CD4-positive, alpha-beta T cell treated with Interleukin-15 for 1 hour (primary cell): Measurements from ENCODE around the gene EBP.

ENCODE experiments used
- DNase-seq: peaks from one replicate; pipeline ENCODE4 v3.0.0-alpha.2; 2020

Gene EBP

DNA sequence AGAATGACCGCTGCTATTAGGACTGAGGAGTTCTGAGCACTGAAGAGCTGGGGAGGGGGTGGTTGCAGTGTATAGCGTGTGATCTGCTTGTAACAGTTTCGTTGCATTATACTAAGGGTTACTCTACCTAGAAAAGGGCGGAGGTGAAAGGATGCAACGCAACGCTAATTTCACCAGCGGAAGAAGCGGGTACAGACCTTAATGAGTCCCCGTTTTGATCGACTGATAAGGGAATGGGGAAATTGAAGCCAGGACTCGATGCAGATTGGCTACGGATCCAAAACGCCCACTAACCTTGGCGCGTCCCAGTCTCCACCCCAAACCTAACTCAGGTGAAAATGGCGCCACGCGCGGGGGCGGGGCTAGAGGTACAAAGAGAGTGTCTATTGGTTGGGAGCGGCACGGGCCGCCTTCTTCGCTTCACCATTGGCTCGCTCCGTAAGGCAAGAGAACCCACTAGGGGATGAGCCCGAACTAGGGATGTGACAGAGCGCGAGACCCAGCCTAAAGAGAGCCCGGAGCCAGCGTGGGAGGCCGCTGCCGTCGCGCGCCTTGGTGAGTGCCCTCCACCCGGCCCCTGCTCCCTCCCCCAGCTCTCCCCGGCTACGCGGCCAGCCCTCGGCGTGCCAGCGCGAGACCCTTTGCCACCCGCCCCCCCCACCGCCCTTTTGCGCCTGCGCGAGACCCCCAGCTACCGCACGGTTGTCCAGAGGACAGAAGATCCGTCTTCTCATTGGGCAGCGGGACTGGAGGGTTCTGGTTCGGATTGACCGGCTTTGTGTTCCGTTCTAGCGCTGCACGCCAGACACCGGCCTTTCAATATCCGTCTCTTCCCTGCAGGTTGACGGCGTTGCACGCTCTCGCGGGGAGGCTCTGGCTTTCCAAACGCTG is at the start of gene EBP:
TSS of gene EBP (plus strand) at position 456 of the 891 bp plus-strand sequence. CDS start 1,964 bp downstream, outside the sequence.
- peak; percentile 96 for DNase-seq

DNA sequence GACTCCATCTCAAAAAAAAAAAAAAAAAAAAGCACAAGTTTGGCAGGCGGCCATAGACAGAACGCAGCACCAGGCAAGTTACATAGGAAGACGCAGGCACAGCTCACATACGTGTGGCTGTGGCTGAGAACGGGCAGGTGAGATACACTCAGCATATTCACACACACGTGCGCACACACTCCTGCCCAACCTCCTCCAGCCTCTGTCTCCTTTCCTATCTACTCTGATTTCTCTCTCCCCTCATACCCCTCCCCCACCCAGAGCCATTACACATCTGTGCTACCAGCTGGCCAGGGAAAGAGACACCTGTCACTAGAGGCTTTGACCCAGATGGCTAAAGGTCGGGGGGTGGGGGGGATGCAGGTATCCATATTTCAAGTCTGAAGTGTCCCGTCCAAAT is 49.4 kb upstream of the EBP start:
- no peak for DNase-seq

DNA sequence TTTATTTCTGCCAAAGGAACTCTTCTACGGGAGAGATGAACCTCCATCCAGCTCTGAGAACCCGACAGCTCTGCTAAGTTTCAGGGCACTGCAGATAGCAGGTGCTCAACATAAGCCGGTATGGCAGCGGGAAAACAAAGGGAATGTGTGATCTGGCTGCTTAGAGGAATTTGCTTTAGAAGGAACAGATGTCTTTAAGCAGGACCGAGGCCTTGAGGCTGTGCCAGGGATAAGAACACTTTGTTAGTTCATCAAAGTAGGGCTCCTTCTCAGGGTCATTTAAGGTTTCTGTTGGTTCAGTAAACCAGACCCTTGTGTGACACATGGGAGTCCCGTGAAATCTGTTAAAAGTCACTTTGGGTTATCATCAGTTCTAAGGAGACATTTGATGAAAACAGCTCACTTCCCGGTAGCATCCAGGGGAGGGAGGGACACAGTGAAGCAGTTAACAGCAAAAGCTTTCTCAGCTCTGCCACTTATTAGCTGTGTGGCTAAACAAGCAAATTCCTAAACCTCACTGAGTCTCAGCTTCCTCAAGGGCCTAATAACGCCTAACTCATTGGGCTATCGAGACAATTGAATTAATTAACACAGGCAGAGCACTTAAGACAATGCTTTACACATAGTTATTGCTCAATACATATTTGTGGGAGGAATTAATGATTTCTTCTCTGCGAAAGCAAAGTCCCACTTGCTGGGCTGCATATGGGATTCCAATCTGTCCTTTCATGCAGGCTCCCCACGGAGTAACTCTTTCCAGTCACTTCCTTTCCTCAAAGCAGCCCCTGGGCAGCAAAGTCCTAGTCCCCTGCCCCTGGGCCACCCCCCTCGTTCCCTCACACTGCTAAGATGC is 48.5 kb upstream of the EBP start:
- DNase-seq, result no peak

DNA sequence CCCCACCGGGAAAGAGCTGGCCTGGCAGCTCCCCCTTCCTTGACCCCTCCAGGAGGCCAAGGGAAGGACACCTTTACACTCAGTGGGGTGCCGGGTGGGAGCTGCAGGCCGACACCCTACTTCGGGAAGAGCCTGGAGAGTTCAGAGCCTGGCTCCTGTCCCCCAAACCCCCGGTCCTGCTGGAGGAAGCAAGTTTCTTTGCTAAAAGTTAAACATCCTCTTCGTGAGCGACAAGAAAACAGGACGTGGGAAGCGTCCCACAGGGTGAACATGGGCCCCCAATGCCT is 48.0 kb upstream of the EBP start:
- DNase-seq, result no peak

DNA sequence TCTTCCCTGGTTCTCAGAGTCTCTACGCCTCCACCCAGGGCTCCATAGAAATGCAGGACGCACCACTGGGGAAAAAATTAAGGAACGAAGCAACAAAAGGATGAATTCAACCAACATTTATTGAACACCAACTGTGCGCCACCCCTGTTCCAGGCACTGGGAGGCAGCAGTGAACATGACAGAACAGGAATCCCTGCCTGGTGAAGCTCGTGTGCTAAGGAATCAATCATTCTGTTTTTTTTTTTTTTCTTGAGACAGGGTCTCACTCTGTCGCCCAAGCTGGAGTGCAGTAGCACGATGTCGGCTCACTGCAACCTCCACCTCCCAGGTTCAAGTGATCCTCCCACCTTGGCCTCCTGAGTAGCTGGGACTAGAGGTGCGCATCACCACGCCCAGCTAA is 47.5 kb upstream of the EBP start:
- no peak for DNase-seq

DNA sequence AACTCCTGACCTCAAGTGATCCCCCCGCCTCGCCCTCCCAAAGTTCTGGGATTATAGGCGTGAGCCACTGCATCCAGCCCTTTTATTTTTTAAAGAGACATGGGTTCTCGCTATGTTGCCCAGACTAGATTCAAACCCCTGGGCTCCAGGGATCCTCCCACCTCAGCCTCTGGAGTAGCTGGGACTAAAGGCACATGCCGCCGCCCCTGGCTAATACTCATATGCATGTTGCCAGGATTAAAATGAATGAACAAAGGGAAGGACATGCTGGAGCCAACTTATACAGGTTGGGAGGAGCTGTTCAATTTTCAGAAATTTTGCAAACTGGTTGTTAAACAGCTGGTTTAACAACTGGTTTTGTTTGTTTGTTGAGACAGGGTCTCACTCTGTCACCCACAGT is 47.0 kb upstream of the EBP start:
- DNase-seq, result no peak

DNA sequence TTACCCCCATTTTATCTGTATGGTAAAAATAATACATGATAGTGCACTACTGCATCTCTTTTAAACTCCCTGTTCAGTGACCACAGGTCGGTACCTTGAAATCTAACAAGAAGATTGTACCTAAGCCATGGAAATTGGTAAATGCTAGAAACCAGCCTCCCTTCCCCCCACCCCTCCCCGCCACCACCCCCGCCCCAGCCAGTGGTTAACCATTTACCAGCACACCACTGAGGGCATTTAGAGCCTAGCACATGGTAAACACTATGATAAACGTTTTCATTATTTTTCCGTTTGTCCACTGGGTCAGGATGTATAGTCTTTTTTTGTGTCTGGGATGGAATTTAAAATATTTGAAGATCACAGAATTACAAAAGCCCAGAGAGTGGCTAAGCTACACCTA is 46.3 kb upstream of the EBP start:
- DNase-seq, result no peak

DNA sequence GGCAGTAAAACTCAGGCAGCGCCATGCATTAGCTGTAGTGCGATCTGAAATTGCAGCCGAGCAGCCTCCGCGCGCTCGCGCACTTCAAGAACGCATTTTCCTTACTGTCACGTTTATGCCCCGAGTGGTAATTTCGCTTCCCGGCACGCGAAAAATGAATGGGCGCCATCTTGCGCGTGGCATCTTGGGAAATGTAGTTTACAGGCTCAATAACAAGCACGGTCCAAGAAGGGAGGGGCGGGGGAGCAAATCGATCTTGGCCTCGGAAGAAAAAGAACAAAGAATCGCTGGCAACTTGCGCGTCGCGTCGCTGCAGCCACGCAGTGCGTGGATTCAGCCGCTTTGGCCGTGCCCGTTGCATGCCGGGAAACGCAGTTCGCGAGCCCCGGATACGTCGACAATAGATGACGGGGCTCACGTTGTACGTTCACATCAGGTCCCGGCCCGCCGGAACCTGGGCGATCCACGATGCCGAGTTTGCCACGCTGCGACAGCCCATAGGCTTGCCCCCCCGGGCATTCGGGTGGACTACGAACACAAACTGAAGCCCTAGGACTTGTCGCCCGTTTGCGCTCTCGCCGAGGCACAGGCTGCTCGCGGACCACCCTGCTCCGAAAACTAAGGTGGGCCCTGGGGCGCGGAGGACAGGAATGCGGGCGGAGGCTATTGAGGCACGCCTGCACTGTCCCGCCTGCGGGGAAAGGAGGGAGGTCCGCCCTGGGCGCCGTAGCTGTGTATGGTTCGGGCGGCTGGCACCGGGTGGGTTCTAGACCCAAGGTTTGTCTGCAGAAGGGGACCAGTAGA is 45.6 kb upstream of the EBP start, which contains the start of gene FTSJ1:
TSS of gene FTSJ1 (plus strand) at position 426 of the 804 bp plus-strand sequence. CDS start 1,849 bp downstream, outside the sequence.
- peak; percentile 95 for DNase-seq

DNA sequence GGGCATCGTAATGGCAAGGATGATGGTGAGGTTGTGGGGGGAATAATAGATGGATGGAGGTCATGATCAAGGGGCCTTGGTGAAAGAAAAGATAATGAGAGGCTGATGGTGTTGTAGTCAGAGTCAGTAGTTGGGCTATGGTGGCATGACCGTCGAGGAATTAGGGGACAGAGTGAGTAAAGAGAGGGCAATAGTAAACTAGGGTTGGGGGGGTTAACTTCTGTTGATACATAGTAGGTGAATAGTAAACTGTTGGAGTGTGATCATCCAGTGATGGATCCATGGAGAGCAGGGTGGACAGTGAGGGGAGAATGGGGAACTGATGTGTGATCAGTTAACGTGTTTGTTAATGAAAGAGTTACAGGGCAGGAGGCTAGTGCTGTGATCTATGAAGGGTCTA is 44.7 kb upstream of the EBP start:
- DNase-seq, result no peak

DNA sequence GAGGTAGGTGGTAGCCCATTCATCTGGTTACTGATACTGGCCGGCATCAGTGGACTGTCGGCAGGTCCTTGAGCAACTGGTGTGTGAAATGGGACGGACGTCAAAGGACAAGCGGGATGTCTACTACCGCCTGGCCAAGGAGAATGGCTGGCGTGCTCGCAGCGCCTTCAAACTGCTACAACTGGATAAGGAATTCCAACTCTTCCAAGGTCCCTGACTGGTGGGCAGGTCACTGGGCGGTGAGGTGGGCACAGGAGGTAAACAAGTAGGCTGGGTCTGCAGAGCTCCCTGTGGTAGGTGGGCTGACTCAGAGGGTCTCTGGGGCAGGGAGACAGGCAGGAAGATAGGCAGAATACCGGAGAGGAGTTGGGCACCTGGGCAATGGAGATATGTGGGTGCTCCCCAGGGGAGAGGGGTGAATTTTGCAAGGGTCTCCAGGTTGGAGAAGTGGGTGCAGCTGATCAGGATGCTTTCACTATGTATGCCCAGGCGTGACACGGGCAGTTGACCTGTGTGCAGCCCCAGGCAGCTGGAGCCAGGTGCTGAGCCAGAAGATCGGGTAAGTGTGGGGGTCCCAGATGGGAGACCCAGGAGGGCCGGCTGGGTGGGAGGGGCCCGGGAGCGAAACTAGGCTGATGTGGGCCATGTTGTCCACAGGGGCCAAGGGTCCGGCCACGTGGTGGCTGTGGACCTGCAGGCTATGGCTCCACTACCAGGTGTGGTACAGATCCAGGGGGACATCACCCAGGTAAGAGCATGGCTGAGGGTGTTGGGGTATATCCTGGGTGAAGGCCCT is 43.5 kb upstream of the EBP start:
- DNase-seq, result no peak

DNA sequence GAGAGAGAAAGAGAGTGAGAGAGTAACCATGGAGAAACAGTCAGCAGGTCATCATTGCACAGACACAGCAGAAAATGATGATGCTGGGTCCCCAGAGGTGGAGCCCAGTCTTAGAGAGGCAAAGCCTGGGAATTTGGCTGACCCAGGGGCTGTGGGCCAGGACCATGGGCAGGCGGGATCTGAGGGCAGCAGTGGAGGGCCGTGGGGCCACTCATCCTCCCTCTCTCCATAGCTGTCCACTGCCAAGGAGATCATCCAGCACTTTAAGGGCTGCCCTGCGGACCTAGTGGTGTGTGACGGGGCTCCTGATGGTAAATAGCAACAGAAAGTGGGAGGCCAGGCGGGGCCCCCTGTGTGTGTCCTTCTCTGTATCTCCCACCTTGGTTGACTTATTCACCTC is 42.8 kb upstream of the EBP start:
- no peak for DNase-seq

DNA sequence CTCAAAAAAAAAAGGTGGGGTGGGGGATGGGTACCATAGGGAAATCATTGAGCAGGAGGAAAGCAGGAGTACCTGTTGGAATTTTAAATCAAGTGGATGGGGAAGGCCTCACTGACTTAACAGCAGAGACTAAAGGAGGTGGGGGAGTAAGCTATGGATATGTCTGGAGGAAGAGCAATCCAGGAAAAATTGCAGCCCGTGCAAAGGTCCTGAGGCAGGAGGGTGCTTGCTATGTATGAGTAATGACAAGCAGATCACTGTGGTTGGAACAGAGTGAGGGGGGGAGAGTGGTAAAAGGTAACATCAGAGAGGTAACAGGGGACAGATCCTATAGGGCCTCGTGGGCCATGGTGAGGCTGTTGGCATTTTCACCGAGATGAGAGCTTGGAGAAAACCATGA is 41.5 kb upstream of the EBP start:
- no peak for DNase-seq

DNA sequence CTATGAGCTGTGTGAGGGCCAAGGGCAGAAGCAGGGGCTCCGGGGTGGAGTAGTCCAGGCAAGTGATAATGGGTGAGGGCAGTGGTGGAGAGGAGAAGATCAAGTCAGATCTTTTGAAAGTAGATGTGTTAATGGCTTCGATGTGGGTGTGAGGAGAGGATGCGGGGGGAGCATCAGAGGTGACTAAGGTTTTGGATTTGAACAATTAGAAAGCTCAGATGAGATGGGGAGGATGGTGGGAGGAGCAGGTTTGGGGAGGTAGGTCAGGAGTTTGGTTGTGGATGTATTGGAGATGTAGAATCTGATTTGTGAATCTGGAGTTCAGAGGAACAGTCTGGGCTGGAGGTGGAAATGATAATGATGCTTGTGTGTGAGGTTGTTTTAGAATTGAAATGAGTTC is 41.0 kb upstream of the EBP start:
- DNase-seq, result no peak

DNA sequence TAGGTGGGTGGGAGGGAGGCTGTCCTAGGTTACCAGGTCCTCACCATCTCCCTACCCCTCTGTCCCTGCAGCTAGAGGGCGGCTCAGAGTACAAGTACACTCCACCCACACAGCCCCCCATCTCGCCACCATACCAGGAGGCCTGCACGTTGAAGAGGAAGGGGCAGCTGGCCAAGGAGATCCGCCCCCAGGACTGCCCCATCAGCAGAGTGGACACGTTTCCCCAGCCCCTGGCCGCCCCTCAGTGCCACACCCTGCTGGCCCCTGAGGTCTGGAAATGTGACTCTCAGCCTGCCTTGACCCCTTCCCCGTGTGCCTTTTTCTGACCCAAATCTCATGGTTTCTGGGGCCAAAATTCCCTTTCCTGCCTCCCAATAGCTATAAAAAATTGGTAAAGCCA is 39.1 kb upstream of the EBP start:
- no peak for DNase-seq

DNA sequence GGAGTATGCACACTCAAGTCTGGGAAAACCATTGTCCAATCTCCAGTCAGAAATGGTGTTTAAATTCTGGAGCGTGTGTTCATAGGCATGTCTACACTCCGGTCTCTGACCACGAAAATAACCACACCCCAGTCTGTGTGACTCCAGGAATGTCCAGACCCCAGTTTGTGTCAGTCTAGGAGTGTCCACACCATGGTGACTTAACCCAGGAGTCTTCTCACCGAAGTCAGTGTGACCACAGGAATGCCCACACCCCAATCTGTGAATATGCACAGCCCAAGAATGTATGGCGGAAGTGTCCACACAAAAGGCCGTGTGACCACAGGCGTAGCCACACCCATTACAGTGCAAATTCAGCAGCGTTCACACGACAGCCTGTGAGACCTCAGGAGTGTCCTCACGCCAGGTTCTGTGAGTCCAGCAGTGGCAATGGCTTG is 34.2 kb upstream of the EBP start:
- peak; percentile 53 for DNase-seq

DNA sequence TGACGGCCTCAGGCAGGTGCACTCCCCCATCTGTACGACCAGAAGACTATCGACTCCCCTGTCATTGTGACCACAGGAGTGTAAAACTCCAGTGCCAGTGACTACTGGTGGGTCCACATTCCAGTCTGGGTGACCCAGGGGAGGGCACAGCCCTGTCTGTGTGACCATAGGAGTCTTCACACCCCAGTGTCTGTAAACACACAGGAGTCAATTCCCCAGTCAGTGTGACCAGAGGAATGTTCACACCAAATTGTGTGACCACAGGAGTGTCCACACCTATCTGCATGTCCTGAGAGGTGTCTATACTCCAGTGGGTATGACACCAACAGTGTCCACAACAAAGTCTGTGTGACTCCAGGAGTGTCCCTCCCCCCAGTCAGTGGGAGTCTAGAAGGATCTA is 33.6 kb upstream of the EBP start:
- no peak for DNase-seq

DNA sequence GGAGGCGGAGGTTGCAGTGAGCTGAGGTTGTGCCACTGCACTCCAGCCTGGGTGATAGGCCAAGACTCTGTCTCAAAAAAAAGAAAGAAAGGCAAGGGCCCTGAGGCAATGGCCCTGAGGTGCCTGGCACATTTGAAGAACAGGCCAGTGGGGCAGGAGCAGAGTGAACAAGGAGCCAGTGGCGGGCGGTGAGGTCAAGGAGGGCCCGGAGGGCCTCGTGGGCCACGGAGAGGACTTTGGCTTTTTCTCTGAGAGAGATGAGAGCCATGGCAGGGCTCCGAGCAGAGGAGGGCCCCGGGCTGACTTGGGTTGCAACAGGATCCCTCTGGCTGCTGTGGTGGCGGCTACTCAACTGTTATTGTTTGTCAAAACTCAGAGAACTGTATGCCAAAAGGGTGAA is 32.3 kb upstream of the EBP start:
- no peak for DNase-seq

DNA sequence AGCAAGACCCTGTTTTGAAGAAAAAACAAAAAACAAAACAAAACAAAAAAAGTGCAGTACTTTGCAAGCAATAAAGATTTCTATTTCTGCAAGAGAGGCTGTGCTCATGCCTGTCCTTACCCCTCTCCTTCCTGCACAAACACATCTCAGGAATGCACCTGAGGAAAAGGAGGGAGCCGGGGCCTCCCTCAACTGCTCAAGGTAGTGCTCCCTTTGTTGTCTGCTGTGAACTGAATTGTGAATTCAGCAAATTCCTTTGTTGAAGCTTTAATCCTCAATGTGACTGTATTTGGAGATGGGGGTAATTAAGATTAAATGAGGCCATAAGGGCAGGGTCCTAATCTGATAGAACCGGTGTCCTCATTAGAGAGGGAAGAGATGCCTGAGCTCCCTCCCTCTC is 31.7 kb upstream of the EBP start:
- DNase-seq, result no peak

DNA sequence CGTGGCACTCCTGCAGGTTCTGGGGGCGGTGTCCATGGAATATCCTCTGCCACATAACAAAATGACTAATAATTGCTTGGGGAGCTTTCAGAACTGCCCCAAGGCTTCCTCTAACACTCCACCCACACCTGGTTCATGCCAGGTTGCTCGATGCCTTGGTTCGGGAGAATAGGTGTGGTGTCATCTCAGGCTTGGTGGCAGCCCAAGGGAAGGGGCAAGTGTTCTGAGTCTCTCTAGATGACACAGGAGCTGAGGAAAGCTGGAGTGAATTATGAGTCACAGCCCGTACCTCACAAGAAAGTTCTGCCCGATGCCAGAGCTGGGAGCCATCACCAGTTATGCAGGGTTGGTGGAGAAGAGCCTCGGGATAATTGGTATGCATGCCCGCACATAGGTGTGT is 30.9 kb upstream of the EBP start:
- DNase-seq, result no peak

DNA sequence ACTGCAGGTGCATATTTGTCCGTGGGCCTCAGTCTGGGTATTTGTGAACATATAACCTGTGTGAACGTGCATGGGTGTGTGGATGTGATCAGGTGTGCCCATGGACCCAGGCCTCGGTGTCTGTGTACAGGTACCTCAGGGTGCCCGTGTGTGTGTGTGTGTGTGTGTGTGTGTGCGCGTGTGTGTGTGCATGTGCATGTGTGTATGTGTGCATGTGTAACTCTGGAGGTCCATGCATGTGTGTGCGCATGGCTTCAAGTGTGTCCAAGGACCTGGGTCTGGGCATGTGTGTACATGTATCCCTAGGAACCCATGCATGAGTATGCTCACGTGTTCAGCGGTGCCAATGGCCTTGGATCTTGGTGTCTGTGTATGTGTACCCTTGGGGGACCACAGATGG is 29.8 kb upstream of the EBP start:
- DNase-seq, result no peak

DNA sequence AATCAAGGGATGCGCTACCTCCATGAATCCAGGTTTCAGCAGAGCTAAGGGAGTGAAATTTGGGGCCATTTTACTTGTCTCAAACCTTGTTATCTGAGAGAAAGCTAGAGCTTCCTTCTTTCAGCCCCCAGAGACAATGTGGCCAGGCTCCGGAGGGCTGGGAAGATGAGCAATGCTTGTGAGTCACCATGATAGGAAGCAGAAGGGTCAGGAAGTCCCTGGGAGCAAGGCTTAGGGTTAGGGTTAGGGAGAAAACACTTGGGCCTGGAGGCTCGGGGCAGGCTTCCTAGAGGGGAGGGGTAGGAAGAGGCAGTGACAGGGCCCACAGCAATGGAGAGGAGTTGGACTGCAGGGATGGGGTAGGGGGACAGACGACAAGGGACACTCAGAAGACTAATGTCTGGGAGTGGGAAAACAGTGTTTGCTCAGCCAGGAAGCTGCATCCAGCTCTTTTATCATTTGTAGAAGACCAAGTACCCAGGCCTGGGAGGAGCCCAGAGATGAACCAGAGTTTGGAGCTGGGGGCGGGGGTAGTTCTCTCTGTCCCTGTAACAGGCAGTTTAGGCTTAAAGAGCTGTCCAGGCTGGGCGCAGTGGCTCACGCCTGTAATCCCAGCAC is 29.2 kb upstream of the EBP start:
- DNase-seq, result no peak

DNA sequence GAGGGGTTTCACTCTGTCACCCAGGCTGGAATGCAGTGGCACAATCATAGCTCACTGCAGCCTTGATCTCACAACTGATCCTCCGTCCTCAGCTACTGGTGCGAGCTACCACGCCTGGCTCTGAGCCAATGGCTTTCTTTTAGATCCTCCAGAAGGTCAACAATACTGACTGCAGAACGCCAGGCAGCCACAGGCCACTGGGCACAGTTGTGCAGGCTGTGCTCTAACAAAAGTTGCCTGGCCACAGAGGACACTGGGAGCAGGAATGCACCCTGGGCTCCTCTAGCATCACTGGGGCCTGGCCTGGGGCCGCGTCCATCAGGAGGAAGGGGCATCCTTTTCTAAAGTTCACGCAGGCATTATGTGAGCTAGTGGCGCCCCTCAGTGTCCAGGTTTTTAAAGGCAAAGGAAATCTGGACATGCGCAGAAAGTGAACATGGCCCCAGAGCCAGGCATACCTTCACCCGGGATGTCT is 27.7 kb upstream of the EBP start:
- no peak for DNase-seq
